Esophagus muscularis mucosa (tissue), 4 donors: Measurements from ENCODE around the gene CYP8B1.

Source experiments
- CTCF ChIP-seq, 3 experiments: fragments of 200-600 bp in 2 of 3; fragments of 450-650 bp in 1 of 3; sonication (generic) in 2 of 3; IDR thresholded peaks; one replicate each; pipeline ENCODE4 v1.5.1; 2017 to 2019; ENCODE audit warnings: antibody characterized with exemption in 3 of 3, mild to moderate bottlenecking in 2 of 3, moderate library complexity in 1 of 3
- EP300 ChIP-seq: sonication (generic); formaldehyde crosslinking; IDR thresholded peaks from one replicate; pipeline ENCODE4 v1.6.1; 2017; ENCODE audit warnings: antibody characterized with exemption
- POLR2AphosphoS5 ChIP-seq, 2 donors: sonication (generic); formaldehyde crosslinking; IDR thresholded peaks; one replicate each; pipeline ENCODE4 v1.6.1; 2017; ENCODE audit warnings: antibody characterized with exemption in 2 of 2

GRCh38 chr3:42844412-42844713 is 31.3 kb downstream of the CYP8B1 start:
- TF ChIP-seq CTCF (IDR thresholded peaks at IDR 0.05), result no peak
- TF ChIP-seq POLR2AphosphoS5 (IDR thresholded peaks at IDR 0.05), result no peak
- TF ChIP-seq EP300, result no peak
